B cell (primary cell): ENCODE results near the gene CREM.

Source experiments
- EZH2 ChIP-seq: IDR thresholded peaks from 2 replicates; pipeline ENCODE4 v1.6.1; 2012; ENCODE audit warnings: borderline replicate concordance, low read depth, mild to moderate bottlenecking, moderate library complexity, low read length; ENCODE audit not compliant: insufficient read depth, poor library complexity, severe bottlenecking
- TF ChIP-seq, protein P1 (sequence below): fragments of 200-600 bp; IDR thresholded peaks from one replicate; pipeline ENCODE4 v1.8.0; 2022; ENCODE audit warnings: antibody characterized with exemption, mild to moderate bottlenecking

DNA sequence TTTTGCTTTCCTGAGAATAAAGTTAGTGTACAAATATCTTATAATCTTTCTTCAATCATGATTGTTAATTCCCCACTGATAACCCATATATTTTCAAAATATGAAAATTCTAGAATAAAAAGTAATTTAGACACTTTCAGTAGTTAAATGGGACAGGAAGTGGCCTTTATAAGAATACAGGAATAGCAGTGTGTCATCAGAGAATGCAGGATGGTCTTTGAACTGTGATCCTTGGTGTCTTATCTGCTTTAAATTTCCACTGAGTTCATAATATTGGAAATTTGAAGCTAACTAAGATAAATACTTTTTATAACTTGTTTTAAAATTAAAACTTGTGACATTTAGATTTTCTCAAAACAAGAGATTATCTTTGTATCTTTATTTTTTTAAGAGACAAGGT, 75.4 kb downstream of the CREM start:
- TF ChIP-seq, protein P1, sequence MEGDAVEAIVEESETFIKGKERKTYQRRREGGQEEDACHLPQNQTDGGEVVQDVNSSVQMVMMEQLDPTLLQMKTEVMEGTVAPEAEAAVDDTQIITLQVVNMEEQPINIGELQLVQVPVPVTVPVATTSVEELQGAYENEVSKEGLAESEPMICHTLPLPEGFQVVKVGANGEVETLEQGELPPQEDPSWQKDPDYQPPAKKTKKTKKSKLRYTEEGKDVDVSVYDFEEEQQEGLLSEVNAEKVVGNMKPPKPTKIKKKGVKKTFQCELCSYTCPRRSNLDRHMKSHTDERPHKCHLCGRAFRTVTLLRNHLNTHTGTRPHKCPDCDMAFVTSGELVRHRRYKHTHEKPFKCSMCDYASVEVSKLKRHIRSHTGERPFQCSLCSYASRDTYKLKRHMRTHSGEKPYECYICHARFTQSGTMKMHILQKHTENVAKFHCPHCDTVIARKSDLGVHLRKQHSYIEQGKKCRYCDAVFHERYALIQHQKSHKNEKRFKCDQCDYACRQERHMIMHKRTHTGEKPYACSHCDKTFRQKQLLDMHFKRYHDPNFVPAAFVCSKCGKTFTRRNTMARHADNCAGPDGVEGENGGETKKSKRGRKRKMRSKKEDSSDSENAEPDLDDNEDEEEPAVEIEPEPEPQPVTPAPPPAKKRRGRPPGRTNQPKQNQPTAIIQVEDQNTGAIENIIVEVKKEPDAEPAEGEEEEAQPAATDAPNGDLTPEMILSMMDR, result no peak
- TF ChIP-seq EZH2, result no peak
